ENCODE measurements around the gene CRKL.

Gene CRKL

GRCh38 chr22:20956258-20957101 lies 39.3 kb downstream of the CRKL start (continued):
- TF ChIP-seq BCL11B (tag by site-specific recombination; IDR thresholded peaks at IDR 0.05; ENCODE audit: low read depth) = no peak
- 0 out of 2 replicates have a peak, but pooled peaks have one; percentile 16 for TF ChIP-seq ZFP37 (tag by site-specific recombination; IDR thresholded peaks at IDR 0.05)
- TF ChIP-seq RBAK (tag by site-specific recombination; IDR thresholded peaks at IDR 0.05) = no peak
- TF ChIP-seq ZNF792 (tag by site-specific recombination; IDR thresholded peaks at IDR 0.05) = no peak
- TF ChIP-seq ZNF580 (tag by site-specific recombination; IDR thresholded peaks at IDR 0.05) = no peak
- TF ChIP-seq ZNF211 (tag by site-specific recombination; IDR thresholded peaks at IDR 0.05; ENCODE audit: low read depth) = no peak
- no peak for TF ChIP-seq HOXA7 (CRISPR knock-in tag; IDR thresholded peaks at IDR 0.05; ENCODE audit: borderline replicate concordance)
- no peak for TF ChIP-seq ZFP3 (tag by site-specific recombination; IDR thresholded peaks at IDR 0.05; ENCODE audit: low read depth)
- no peak for TF ChIP-seq ZNF121 (tag by site-specific recombination; IDR thresholded peaks at IDR 0.05)
- no peak for TF ChIP-seq ZNF561 (tag by site-specific recombination; IDR thresholded peaks at IDR 0.05; ENCODE audit: borderline replicate concordance)
- TF ChIP-seq ZBTB8A (tag by site-specific recombination; IDR thresholded peaks at IDR 0.05) = no peak
- TF ChIP-seq EGR2 (tag by site-specific recombination; IDR thresholded peaks at IDR 0.05; ENCODE audit: low read depth) = no peak
- no peak for TF ChIP-seq ZNF623 (tag by site-specific recombination; IDR thresholded peaks at IDR 0.05)
- TF ChIP-seq ZNF184 (tag by site-specific recombination; IDR thresholded peaks at IDR 0.05) = no peak
- peak; percentile 45; the same call in 1 of the 2 replicates for TF ChIP-seq ZBTB17 (tag by site-specific recombination; IDR thresholded peaks at IDR 0.05)
- no peak for TF ChIP-seq YY1 (tag by site-specific recombination; IDR thresholded peaks at IDR 0.05)
- TF ChIP-seq ZNF48 (tag by site-specific recombination; IDR thresholded peaks at IDR 0.05) = no peak
- TF ChIP-seq ZNF501 (tag by site-specific recombination; IDR thresholded peaks at IDR 0.05) = no peak; the same call in 1 of the 2 replicates
- no peak for TF ChIP-seq ZSCAN4 (tag by site-specific recombination; IDR thresholded peaks at IDR 0.05)
- no peak for TF ChIP-seq ZNF621 (tag by site-specific recombination; IDR thresholded peaks at IDR 0.05)

GRCh38 chr22:20957102-20957682 lies 40.0 kb downstream of the CRKL start:
- Histone ChIP-seq H3K9me3 (ENCODE audit: control insufficient read depth, insufficient read depth, low read depth, low read length) (no peaks in the 10 kb centered on the region), H3K27ac (ENCODE audit: extremely low read depth, low read depth, low read length) (no peak overlapping the region), H3K4me3 (ENCODE audit: low read depth, low read length) (peak overlapping the region; percentile 50), H3K36me3 (ENCODE audit: control insufficient read depth in 2 of 2, insufficient read depth in 1 of 2, low read length in 2 of 2) (peaks cover 0 to 23% of the 10 kb centered on the region in 2 experiments; a peak in 2 of 3 replicates), H3K4me1 (ENCODE audit: control insufficient read depth, insufficient read depth, low read length) (no peaks in the 10 kb centered on the region)
- POLR2A ChIA-PET = interaction anchor here (0.5 to 3.3 kb wide), 5 partner anchors 19 to 199 kb away, joined by 3 to 7 read pairs (median 4); partner anchors contain the start of genes LZTR1 and THAP7
- CTCF ChIA-PET = interaction anchor here (0.6 to 3.5 kb wide), 7 partner anchors 8 to 145 kb away, joined by 3 to 22 read pairs (median 5); no protein-coding TSS in a partner anchor
- no peak for TF ChIP-seq HOXA7 (CRISPR knock-in tag; IDR thresholded peaks at IDR 0.05; ENCODE audit: borderline replicate concordance)
- peak; percentile 62 for TF ChIP-seq ZBTB26 (tag by site-specific recombination; optimal IDR thresholded peaks at IDR 0.05)

Measured in HEK293 (cell line).